Measurements from ENCODE around the gene DUSP2.

DUSP2 gene

GRCh38 chr2:96175951-96176350 is 30.7 kb upstream of the DUSP2 start:
- POLR2A ChIA-PET: interaction anchor here (2.2 kb wide), 1 partner anchor 32 kb away, joined by 6 read pairs; the partner anchor contains the start of gene STARD7
- CTCF ChIA-PET: interaction anchor here (2.2 to 2.9 kb wide), 3 partner anchors 38 to 183 kb away, joined by 12 to 40 read pairs (median 31); partner anchors contain the start of gene ASTL

GRCh38 chr2:96174251-96175144 is 29.3 kb upstream of the DUSP2 start:
- CTCF ChIA-PET: interaction anchor here (0.5 to 2.9 kb wide), 19 partner anchors 11 to 182 kb away, joined by 3 to 40 read pairs (median 4); partner anchors contain the start of genes ADRA2B, ASTL and ITPRIPL1
- POLR2A ChIA-PET: interaction anchor here (1.0 to 2.2 kb wide), 3 partner anchors 34 to 183 kb away, joined by 3 to 6 read pairs (median 3); partner anchors contain the start of genes ANKRD36C and STARD7
- peak; percentile 83 for DNase-seq (ENCODE audit: extremely low spot score)
- TF ChIP-seq LEF1 (IDR thresholded peaks at IDR 0.05; ENCODE audit: borderline replicate concordance) (no peak), PKNOX1 (IDR thresholded peaks at IDR 0.05) (0 out of 2 replicates have a peak, but pooled peaks have one; percentile 26)

More at GRCh38 chr2:96175951-96176350, 30.7 kb upstream of the DUSP2 start:
- TF ChIP-seq PKNOX1 (IDR thresholded peaks at IDR 0.05): no peak
- no peak for TF ChIP-seq SUZ12 (IDR thresholded peaks at IDR 0.05)
- no peak for TF ChIP-seq SP1 (IDR thresholded peaks at IDR 0.05)
- TF ChIP-seq ZNF384 (IDR thresholded peaks at IDR 0.05): no peak
- no peak for TF ChIP-seq LEF1 (IDR thresholded peaks at IDR 0.05; ENCODE audit: borderline replicate concordance)
- no peak for TF ChIP-seq TARDBP (IDR thresholded peaks at IDR 0.05)
- TF ChIP-seq FOXM1 (IDR thresholded peaks at IDR 0.05; ENCODE audit: borderline replicate concordance): no peak
- no peak for TF ChIP-seq ARNT (IDR thresholded peaks at IDR 0.05)
- no peak for TF ChIP-seq ELF4 (IDR thresholded peaks at IDR 0.05)
- no peak for TF ChIP-seq HDGF (IDR thresholded peaks at IDR 0.05; ENCODE audit: borderline replicate concordance)
- DNase-seq (ENCODE audit: extremely low spot score): no peak

GRCh38 chr2:96171831-96172230 is 26.6 kb upstream of the DUSP2 start:
- CTCF ChIA-PET: no interaction called here
- TF ChIP-seq PKNOX1 (IDR thresholded peaks at IDR 0.05) (no peak), BHLHE40 (IDR thresholded peaks at IDR 0.05; ENCODE audit: borderline replicate concordance) (no peak), SP1 (IDR thresholded peaks at IDR 0.05) (no peak), HDGF (IDR thresholded peaks at IDR 0.05; ENCODE audit: borderline replicate concordance) (no peak), FOXK2 (IDR thresholded peaks at IDR 0.05) (no peak), ZNF384 (IDR thresholded peaks at IDR 0.05) (no peak)
- DNase-seq (ENCODE audit: extremely low spot score): no peak
- POLR2A ChIA-PET: no interaction called here

- DNase-seq (ENCODE audit: extremely low spot score): no peak
- ChIA-PET POLR2A (no interaction called here), CTCF (no interaction called here)
- no peak for TF ChIP-seq FOXK2 (IDR thresholded peaks at IDR 0.05)
- TF ChIP-seq ZNF384 (IDR thresholded peaks at IDR 0.05): no peak
- TF ChIP-seq LEF1 (IDR thresholded peaks at IDR 0.05; ENCODE audit: borderline replicate concordance): no peak
- no peak for TF ChIP-seq ELF4 (IDR thresholded peaks at IDR 0.05)
- no peak for TF ChIP-seq SP1 (IDR thresholded peaks at IDR 0.05)
Measured at GRCh38 chr2:96170626-96171025, 25.4 kb upstream of the DUSP2 start.

DNA sequence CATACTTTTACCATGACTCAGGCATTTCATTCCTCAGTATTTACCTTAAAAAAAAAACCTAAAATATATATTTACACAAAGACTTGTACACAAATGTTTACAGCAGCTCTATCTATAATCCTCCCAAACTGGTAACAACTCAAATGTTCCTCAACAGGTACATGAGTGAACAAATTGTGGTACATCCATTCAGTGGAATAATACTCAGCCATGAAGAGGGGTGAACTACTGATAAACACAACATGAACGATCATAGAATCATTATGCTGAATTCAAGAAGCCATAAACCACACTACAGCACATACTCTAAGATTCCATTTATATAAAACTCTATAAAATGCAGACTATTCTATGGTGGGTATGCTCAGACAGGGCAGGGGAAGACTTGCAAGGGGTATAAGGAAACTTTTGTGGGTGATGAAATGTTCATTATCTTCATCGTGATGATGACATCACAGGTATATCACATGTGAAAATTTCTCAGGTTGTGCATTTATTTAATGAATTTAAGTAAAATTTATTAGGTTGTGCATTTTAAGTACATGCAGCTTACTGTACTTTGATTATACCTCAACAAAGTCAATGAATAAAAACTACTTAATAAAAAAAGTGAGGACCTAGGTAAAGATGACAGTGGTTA is 24.7 kb upstream of the DUSP2 start:
- TF ChIP-seq L3MBTL2 (conservative IDR thresholded peaks at IDR 0.05) (no peak), FOXK2 (IDR thresholded peaks at IDR 0.05) (no peak), TARDBP (IDR thresholded peaks at IDR 0.05) (no peak), ZNF384 (IDR thresholded peaks at IDR 0.05) (no peak), ELF4 (IDR thresholded peaks at IDR 0.05) (no peak), HDGF (IDR thresholded peaks at IDR 0.05; ENCODE audit: borderline replicate concordance) (no peak), CTBP1 (IDR thresholded peaks at IDR 0.05; ENCODE audit: borderline replicate concordance) (no peak), NFRKB (IDR thresholded peaks at IDR 0.05) (no peak), SUZ12 (IDR thresholded peaks at IDR 0.05) (no peak), LEF1 (IDR thresholded peaks at IDR 0.05; ENCODE audit: borderline replicate concordance) (no peak), FOXM1 (IDR thresholded peaks at IDR 0.05; ENCODE audit: borderline replicate concordance) (no peak), SP1 (IDR thresholded peaks at IDR 0.05) (no peak), FOXA1 (IDR thresholded peaks at IDR 0.05) (no peak), BHLHE40 (IDR thresholded peaks at IDR 0.05; ENCODE audit: borderline replicate concordance) (no peak), PKNOX1 (IDR thresholded peaks at IDR 0.05) (no peak), ARNT (IDR thresholded peaks at IDR 0.05) (no peak)
- DNase-seq (ENCODE audit: extremely low spot score): no peak
- POLR2A ChIA-PET: no interaction called here
- CTCF ChIA-PET: no interaction called here

All from HEK293T (cell line).